Activated CD4-positive, alpha-beta T cell treated with anti-CD3 and anti-CD28 coated beads, Interleukin-2, amount 50 U/mL, for 48 hours (primary cell): ENCODE data around the gene CDCP2.

ENCODE experiments used
- DNase-seq, 2 experiments: peaks; one replicate each; pipeline ENCODE4 v3.0.0-alpha.2; 2020

The CDCP2 gene

DNA sequence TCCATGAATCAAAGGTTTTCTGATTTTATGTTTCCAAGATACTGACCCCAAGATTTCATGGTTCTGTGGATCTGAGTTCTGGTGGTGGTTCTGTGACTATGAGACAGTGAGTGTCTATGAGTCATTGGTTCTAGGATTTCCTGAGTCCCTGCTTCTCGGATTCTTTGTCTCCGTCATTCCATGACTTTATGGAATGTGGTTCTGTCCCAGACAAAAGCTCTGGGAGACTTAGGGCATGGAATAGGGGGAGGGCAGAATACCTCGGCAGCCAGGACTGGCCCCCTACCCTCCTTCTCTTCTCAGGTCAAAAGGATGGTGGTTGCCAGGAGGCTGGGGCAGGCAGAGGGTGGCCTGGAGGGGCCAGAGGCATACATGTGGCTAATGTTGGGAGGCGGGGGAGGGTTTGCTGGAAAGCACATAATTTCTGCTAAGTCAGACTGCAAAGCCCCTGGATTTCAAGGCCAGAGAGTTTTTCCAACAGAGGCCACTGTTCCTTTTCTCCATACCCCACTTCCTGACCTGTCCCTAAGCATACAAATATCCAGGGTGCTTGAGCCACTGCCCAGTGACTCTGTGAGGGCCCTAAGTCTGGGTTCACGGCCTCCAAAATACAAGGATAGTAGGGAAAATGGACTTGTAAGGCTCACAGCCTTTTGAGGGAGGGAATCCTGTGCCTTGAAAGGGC is 17.2 kb downstream of the CDCP2 start:
- no peak for DNase-seq

DNA sequence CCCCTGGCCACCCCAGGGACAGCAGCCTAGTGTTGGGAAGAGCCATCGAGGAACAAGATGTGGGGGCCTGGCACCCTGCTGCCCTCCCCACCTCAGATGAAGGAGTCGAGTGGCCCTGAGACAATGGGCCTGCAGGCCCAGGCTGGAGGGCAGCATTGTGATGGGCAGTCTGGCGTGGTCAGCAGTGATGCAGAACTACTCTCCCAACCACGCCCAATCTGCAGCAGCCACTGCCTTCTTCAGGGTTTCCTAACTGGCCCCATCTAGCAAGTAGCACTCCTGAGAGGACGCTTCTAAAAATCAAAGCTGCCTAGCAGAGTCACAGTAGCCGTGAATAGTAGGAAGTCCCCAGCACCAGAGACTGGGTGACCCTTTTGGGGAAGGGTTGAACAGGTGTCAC is 18.5 kb downstream of the CDCP2 start:
- DNase-seq: no peak

DNA sequence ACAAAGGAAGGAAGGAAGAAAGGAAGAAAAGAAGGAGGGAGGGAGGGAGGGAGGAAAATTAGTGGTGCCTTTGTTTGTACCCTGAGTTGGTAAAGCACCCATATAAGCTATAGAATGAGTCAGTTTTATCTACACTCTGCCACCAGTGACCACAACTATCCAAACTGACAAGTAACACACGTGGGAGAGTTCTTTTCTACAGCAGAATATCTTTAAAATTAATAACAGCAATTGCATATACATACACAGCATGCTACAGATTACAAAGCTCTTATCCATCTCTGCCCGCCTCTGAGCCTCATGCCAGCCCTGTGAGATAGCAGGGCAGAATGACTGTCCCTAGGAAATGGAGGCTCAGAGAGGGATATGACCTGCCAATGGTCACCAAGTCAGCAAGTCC is 20.3 kb downstream of the CDCP2 start:
- no peak for DNase-seq

DNA sequence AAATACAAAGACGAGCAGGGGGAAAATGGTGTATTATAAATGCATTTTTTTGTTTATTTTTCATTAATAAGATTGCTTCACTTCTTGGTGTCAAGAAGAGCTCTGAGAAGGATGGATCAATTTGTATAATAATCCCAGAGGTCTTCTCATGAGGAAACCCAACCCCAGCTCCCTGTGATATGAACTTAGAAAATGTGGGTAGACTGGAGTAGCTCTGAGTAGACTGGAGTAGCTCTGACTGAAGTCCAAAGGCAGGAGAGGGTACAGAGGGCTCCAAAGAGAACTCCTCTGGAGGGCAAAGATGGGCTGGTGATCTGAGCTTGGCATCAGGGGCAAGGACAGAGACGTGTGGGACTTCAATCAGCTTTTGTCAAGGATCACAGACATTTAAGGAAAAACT is 21.4 kb downstream of the CDCP2 start:
- DNase-seq: no peak

DNA sequence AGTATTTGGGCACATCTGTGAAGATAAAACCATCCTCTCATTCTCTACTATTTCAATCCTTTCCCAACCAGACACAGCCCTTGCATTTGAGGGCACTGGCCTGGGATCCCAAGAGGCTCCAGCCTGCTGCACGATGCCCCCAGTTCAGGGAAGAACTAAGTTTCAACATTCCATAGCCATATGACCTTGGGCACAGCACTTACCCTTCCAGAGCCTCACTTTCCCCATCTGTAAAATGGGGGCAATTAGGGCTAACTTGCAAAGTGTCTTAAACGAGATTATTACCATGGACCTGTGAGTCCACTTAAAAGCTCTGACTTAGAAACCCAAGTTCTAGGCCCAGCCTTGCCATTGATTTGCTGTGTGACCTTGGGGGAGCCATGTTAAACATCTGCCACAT is 22.9 kb downstream of the CDCP2 start:
- DNase-seq: no peak

DNA sequence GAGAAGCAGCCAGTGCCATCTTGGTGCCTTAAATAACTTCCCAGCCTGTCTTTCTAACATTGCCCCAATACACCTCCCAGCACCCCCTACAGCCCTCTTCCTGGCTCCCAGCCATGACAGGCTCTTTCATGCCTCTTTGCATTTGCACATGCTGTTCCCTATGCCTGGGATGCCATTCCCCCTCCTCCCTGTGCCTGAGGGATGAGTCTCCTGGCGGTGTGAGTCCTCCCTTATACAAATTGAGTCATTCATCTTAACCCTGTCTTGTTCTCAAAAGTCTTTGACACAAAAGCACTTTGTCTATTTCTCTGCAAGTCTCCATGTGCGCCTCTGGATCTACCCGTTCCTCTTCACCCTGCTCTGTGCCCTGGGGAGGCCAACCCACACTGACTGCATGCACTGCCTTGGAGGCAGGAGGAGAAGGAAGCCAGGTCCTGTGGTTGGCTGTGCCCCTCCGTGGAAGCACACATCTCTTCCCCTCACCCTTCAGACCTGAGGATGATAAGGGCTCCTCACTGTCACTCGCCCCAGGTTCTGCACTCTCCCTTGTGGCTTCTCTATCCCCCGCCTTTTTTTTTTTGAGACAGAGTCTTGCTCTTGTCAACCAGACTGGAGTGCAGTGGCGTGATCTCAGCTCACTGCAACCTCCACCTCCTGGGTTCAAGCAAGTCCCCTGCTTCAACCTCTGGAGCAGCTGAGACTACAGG is 25.1 kb downstream of the CDCP2 start:
- no peak for DNase-seq

DNA sequence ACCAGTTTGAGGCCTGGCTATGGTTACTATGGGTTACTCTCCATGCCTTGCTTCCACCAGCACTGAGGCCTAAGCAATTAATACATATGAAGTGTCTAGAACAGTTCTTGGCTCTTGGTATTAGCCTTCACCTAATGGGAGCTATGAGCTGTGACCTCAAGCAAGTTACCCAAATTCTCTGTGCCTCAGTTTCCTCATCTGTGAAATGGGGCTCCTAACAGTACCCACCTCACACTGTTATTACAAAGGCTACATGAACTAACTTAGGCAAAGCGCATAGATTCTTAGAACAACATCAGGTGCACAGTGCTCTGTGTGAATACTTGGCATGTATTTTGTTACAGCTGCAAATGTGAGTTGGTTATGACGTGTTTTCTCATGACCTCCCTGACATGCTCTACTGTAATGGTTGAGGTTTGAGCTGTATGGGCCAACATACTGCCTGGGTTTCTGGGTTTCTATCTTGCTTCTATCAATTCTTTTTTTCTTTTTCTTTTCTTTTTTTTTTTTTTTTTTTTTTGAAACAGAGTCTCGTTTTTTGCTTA is 26.5 kb downstream of the CDCP2 start:
- no peak for DNase-seq

DNA sequence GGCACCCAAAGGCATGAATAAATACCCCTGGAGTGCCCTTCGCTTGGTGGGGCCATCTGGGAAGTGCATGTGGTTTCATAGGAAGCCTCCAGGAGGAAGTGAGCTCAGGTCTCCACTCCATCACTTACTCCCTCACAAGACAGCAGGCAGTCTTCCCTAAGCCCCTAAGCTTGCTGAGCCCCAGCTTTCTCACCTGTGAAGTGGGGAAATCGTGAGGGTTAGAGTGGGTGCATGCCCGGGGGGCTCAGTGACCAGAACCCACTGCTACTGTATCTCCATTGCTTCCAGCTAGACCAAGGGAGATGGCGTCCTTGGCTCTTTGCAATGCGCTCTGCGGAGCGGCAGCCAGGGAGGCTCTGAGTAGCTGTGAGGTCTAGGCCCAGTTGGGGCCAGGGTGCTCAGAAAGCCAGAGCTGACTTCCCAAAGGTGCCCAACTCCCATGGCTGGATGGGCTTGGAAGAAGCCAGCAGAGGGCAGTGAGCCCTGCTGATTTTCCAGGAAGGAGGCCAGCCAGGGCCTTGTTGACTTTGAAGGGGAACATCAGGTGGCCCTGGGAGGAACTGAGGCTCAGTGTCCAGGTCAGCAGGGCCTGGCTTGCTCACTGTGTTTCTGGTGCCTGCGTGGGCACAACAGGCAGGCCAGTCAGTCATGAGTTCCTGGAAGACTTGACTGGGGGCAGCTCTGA is 27.3 kb downstream of the CDCP2 start:
- no peak for DNase-seq

DNA sequence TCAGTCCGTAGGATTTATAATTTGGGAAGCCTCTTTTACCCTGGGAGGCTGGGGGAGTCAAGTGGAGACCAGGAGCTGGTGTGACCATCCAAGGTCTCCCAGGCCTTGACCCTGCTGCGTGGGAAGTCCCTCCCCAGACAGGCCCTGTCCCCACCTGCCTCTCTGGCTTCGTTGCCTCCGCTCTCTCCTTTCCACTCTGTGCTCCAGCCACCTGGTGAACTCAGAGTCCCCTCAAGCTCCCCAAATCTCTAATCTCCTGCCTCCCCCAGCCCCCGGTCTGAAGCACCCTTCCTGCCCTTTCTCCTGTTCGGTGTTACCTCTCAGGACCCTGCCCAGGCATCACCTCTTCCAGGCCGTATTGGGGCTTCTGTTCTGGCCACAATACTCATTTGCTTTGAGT is 27.9 kb downstream of the CDCP2 start:
- DNase-seq: no peak

DNA sequence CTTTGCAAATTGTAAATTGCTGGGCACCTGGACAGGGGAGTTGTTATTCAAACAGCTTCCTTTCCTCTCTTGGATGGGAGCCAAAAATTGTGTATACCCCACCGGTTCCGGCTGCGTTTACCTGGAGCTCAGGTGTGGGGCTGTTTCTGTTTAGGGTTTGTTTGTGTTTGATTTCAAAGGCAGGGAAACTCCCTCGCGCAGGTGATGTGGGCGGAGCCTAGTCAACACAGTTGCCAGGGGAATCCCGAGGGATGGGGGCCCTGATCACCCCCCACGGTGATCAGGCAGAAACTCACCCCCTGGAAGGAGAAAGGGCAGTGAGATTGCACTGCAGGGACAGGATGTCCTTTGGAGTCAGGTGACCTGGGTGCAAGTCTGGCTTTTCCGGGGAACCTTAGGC is 28.3 kb downstream of the CDCP2 start:
- no peak for DNase-seq

DNA sequence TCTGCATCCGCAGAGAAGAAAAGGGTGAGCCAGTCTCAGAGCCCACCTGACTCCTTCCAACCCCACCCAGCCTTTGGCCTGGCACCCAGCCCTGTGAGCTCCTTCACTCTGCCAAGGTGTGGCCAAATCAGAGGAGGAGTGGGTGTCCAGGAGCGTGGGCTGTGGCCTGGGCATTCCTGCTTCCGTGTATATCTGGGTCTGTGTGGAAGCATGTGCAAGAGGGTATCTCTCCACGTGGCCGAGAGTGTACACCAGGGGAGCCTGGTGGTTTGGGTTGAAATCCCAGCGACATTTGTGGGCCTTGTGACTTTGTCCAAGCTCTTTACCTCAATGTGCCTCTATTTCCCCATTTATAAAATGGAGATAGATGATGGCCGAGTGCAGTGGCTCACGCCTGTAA is 29.8 kb downstream of the CDCP2 start:
- DNase-seq: no peak

DNA sequence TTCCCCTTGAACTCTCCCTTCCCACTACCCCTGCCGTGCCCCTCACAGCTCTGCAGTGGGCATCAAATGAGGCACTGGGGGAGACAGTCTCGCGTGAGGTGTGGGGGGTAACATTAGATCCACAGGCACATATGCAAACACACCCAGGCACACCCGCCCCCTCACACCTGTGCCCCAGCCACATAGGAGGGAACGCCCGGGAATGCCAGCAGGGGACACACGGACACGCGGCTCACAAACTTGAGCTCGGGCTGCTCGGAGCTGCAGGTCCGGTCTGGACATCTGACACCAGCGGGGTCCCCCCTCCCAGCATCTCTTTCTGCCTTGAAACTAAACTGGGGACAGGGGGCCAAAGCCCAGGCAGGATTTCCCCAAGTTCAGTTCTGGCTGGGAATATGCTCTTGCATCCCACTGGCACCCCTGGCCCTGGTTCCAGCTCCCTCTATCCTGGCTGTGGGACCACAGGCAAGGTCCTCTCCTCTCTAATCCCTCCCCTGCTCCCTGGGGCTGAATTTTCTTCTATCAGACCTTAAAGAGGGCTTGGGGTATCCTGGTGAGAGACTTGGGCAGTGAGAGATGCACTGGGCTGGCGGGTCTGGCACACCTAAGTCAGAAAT is 30.6 kb downstream of the CDCP2 start:
- no peak for DNase-seq

DNA sequence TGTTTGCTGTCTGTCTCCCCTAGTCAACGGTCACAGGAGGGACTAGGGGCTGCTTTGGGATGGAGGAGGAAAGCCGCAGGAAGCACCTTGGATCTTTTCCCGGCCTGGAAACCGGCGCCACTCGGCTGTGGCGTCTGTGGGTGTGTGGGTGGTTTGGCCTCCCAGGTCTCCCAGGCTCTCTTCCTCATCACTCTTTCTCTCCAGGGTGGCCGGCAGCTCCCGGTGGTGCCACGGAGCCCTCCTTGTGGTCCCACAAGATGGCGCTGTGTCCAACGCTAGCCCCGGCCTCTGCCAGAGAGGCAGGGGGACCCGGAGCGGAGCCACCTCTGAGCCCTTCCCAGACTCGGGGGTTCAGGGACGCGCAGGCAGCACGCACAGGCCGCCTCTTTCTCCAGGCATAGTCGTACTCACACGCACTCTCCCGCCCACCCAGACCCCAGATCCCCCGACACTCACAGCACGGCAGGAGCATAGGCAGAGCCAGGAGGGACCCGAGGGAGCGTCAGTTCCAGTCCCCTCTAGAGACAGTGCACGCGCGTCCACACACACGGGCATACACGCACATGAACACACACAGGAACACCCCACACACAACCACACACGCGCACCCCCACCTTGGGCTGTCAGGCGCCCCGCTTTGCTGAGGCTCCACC is 31.2 kb downstream of the CDCP2 start:
- peak; percentile 71 to 76 for DNase-seq

DNA sequence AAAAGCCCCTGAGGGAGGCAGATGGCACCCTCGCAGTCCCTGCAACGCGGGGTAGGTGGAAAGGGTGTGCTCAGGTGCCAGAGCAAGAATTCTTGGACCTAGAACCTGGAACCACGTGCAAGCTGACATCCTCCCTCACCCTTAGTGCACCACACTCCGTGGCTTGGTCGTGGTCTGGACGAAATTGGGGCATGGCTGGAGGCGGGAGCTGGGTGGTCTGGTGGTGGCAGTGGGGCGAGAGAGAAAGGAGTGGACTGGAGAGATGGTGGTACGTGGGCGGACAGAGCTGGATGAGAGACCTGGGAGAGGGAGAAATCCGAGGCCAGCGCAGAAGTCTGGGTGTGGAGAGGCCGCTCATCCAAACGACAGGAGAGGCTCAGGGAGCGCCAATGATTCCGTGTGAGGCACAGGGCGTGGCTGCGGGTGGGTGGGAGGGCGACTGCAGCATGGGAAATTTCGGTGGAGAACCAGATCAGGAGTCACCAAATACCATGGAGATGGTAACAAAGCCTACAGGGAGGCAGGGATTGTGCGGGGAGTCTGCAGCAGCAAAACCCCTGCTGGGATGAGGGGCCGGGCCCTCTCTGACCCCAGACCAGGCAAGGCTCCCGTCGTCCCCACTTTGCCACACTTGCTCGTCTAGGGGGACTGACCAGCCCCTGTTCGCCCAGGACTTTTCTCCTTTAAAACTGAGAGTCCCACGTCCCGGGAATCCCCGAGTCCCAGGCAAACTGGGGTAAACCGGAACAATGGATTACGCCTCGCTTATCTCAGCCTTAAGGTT is 31.9 kb downstream of the CDCP2 start:
- DNase-seq: no peak

DNA sequence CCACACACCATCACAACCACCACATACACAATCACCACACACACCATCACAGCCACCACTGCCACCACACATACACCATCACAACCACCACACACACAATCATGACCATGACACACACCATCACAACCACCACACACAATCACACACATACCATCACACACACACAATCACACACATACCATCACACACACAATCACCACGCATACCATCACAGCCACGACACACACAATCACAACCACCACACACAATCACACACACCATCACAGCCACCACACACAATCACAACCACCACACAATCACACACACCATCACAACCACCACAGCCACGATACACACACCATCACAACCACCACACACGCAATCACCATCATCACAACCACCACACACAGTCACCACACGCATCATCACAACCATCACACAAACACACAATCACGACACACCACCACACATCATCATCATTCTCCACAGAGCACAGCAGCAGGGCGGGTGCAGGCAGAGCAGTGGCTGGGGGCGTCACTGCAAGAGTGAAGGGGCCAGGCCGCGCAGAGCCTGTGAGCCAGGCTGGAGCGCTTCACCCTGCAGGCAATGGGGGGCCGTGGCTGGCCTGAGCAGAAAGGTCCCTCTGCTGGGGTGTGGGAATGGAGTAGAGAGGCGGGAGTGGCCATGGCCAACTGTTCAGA is 32.6 kb downstream of the CDCP2 start:
- no peak for DNase-seq

DNA sequence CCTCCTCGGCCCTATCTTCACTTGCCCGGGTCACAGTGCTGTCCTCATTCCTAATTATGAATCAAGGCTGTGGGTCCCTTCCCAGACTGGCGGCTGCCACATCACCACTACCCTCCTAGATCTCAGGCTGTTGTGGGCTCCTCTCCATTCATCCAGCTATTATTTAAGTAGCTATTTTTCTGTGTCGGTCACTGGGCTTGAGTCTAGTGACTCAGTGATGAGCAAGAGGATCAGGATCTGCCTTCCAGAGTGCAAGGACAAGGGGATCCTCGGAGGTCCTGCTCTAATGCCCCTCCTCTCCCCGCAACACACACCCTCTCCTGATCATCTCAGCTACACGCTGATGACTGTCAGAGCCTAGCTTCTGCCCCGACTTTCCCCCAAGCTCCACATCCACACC is 34.1 kb downstream of the CDCP2 start:
- no peak for DNase-seq

DNA sequence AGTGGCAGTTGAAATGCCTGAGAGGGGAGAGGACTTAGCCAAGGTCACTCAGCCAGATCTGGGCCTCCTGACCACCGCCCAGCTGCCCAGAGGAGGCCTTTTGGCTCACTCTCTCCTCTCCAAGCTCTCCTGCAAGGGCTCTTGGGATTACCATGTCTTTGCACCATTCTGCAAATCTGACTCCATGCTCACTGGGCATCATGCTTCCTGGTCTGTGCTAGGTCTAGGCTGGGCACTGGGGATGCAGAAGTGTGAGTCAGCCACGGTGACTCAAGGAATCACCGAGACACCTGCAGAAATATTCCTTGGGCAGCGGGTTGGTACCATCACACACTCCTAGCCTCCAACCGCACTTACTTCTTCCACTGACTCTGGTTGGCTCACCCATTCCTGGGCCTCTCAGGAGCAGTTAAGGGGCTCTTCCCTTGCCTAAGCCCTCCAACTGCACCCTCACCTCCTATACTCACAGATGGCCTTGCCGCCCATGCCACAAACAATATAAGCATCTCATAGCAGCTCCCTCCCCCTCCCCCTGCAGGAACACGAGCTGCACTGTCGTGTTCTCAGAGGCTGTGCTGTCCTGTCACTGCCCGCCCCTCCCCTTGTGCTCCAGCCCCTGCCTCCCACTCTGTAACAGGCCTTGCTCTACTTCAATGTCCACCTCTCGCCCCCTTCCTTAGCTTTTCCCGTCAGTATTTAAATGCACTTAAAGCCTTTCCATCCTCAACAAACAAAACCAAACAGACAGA is 34.8 kb downstream of the CDCP2 start:
- no peak for DNase-seq

DNA sequence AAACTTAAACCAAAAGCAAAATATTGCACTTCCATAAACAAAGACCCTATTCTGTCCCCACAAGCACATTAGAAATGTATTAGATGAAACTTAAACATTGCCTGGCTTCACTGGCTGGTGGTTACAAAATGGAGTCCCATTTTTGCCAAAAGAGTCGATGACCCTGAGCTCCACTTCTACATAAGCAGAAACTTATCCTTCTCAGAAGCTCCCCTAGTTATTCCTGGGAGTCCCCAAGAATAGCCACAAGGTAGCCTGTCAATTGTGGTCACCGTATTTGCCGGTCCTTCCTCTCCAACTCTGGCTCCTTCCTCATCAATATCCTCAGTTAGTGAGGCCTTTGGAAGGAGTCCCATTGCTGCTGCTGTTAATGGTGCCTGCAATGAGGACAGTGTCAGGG is 37.3 kb downstream of the CDCP2 start:
- DNase-seq: no peak

DNA sequence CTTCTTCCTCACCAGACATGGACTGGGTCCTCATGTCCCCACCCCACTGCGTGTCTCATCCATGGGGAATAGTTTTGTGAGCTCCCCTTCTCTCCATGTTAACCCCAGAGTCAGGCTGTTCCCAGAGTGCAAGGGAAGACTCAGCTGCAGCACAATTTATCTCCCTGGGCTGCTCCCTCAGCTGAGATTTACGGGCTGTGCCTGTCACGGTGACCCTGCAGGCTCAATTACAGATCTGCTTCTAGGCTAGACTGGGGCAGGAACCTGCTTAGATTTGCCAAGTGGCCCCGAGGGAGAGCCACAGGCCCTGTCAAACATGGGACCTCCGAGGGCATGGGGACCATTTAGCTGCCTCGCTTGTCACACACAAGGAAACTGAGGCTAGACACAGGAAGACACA is 37.8 kb downstream of the CDCP2 start:
- no peak for DNase-seq

DNA sequence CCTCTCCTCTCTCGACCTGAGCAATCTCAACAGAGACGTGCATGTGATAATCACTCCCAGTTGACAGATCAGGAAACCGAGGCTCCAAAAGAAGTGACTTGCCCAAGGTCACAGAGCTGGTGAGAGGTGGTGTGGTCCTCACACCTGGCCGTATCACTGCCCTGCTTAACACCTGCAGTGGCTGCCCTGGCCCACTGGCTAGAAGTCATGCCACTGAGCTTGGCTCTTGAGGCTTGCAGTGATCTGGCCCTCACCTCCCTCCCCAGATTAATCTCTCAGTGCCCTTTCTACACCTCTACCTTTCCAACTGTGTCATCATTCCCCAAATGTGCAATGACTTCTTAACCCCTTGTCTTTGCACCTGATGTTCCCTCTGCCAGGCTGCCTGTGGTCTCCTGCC is 38.8 kb downstream of the CDCP2 start:
- DNase-seq: no peak
